MV-4-11 (cell line): ENCODE results near the gene SMG1.
A peak's percentile ranks its signal among the peaks of the same experiment; 100 is the strongest.
"Not testable (repeated sequence)": the region's sequence is repeated elsewhere in the genome, so short reads cannot be mapped to it uniquely, and the experiment has no call there.

Experiments used
- DNase-seq: peaks from one replicate; lab custom pipeline; 2025; lab: John Stamatoyannopoulos, UW

SMG1 gene

DNA sequence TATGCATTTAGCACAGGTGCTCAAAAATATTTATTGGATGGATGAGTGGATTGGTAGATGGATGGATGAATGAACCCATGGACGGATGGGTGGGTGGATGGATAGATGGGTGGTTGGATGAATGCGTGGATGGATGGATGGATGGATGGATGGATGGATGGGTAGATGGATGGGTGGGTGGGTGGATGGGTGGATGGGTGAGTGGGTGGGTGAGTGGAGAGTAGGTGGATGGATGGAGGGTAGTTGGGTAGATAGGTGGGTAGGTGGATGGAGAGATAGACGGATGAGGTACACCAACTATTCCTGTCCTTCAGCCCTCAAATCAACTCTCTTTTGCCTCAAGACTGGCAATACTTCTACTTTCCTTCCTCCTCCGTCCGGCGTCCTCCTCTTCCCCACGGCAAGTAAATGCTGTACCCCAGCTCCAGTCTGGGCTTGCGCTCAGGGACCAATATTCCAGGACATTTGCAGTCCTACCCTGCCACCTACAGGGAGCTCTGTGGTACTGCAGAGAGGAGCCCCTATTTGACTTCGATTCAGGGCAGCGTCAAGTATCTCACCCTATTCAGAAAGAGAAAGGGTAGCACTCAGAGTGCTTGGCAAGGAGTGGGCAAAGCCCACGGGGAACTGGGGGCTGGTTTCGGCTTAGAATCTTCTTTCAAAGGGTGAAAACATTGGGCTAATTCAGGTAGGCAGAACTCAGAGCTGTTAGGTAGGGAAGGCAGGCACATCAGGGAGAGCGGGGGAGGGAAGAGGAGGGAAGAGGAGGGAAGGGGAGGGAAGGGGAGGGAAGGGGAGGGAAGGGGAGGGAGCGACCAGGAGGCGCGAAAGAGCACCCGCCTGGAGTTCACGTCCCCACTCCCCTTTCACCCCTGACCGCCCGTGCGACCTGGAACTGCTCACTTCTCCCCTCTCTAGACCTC is 166.3 kb downstream of the SMG1 start:
- DNase-seq, result peak; percentile 38

DNA sequence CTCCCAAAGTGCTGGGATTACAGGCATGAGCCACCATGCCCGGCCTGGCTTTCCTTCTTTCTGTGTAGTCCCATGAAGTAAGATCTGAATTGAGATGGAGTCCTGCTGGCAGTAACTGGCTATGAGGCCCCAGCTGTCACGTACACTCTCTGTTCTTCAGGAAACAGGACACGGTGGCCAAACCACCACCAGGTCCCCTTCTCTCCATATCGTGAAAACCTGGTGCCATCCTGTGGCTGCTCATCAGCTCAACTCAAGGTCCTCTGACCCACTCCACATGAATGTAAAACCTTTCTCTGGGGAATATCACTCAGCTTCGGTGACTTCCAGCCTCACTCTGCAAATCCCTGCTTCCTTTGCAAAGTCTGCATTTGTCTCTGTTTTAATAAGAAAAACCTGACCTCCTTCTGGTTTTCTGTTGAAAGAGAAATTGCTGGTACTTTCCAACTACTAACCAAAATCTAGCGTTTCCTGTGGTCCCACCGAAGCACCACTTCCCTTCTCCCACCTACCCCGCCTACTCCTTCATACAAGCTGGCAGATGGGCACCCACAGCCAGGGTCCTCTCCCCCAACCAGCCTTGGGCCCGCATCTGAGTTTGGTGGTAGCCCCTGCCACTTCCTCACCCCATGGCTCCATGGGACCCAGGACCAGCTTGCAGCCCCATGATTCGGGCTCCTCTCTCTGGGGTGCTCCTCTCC is 168.1 kb downstream of the SMG1 start:
- DNase-seq, result not testable (repeated sequence)

DNA sequence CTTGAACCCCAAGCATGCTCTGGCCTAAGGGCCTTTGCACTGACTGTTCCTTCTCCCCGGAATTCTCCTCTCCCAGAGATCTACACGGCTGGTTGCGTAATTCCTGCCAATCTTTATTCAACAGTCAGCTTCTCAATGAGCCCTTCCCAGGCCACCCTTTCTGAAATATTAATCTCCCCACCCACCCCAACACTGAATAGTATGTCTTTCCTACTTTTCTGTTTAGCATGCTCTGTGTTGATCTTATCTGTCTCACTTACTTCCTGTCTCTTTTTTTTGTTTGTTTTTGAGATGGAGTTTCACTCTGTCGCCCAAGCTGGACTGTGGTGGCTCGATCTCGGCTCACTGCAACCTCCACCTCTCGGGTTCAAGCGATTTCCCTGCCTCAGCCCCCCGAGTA is 169.6 kb downstream of the SMG1 start:
- not testable (repeated sequence) for DNase-seq
